ENCODE data around the gene KIAA0513. TPM values are rescaled to one million over a fixed set of nuclear protein-coding genes. Genes with fewer than 3 reads are reported as not detected.

KIAA0513 gene
- total RNA-seq, 1 experiment from 2014 or later = 12.4 TPM

DNA sequence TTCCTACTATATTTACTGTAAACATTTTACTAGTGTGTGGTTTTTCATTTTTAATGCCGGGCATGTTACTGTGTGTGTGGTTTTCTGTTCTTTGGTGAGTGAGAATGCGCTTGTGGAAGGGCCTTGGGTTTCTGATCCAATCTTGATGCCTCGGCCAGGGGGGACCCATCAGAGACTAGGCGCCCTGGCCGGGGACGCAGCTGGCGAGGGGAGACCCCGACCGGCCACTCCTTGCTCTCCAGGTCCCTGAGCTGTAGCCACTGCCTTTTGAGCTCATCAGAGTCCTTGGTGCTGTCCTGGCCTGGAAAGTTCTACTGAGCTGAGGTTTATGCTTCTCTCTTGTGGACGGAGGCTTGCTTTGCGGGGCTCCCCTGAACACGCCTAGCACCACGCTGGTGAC, 37.5 kb downstream of the KIAA0513 start:
- Mint-ChIP-seq H3K4me1 (ENCODE audit: low read depth, unreplicated experiment) (no peaks in the 10 kb centered on the region), H3K36me3 (ENCODE audit: insufficient read depth, unreplicated experiment) (no peaks in the 10 kb centered on the region), H3K4me3 (ENCODE audit: low read depth, unreplicated experiment) (no peak overlapping the region), H3K27me3 (ENCODE audit: unreplicated experiment) (no peaks in the 10 kb centered on the region), H3K9me3 (ENCODE audit: low read depth, unreplicated experiment) (no peaks in the 10 kb centered on the region), H3K27ac (ENCODE audit: unreplicated experiment) (no peak overlapping the region)
- CTCF ChIA-PET = interaction anchor here (0.6 kb wide), 1 partner anchor 345 kb away, joined by 3 read pairs; no protein-coding TSS in a partner anchor
- TF ChIP-seq, protein P1, sequence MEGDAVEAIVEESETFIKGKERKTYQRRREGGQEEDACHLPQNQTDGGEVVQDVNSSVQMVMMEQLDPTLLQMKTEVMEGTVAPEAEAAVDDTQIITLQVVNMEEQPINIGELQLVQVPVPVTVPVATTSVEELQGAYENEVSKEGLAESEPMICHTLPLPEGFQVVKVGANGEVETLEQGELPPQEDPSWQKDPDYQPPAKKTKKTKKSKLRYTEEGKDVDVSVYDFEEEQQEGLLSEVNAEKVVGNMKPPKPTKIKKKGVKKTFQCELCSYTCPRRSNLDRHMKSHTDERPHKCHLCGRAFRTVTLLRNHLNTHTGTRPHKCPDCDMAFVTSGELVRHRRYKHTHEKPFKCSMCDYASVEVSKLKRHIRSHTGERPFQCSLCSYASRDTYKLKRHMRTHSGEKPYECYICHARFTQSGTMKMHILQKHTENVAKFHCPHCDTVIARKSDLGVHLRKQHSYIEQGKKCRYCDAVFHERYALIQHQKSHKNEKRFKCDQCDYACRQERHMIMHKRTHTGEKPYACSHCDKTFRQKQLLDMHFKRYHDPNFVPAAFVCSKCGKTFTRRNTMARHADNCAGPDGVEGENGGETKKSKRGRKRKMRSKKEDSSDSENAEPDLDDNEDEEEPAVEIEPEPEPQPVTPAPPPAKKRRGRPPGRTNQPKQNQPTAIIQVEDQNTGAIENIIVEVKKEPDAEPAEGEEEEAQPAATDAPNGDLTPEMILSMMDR (IDR thresholded peaks at IDR 0.05; ENCODE audit: unreplicated experiment) = no peak
- DNase-seq = no peak
- BruUV-seq (replicated peaks) = no TSS peak
- intact Hi-C loops (cut with micrococcal nuclease; ENCODE audit: unreplicated experiment) = no loop called here

DNA sequence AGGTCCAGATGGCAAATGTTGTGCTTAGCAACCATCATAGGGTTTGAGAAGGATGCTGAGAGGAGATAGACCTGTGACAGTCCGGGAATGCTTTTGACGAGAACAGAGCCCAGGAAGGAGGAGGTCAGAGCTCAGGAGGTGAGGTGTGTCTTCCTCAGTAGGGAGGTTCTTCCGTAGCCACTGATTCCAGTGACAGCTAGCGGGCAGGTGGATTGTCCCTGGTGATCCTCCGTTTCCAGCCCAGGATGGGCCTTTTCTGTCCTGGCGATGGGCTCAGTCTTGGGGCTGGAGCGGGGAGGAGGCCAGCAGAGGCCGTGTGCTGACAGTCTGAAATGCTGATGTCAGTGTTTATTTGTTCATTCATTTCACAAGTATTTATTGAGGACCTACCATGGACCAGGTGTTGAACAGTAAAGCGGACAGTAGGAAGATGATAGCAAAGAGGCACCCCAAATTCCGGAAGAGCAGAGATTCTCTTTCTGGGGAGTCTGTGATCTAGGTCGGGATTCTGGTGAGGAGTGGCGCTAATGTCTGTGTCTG, 38.8 kb downstream of the KIAA0513 start:
- H3K4me3 Mint-ChIP-seq (ENCODE audit: low read depth, unreplicated experiment) = no peak overlapping the region
- intact Hi-C loops (cut with micrococcal nuclease; ENCODE audit: unreplicated experiment) = no loop called here
- CTCF ChIA-PET = interaction anchor here (0.8 kb wide), 1 partner anchor 12 kb away, joined by 5 read pairs; no protein-coding TSS in a partner anchor

DNA sequence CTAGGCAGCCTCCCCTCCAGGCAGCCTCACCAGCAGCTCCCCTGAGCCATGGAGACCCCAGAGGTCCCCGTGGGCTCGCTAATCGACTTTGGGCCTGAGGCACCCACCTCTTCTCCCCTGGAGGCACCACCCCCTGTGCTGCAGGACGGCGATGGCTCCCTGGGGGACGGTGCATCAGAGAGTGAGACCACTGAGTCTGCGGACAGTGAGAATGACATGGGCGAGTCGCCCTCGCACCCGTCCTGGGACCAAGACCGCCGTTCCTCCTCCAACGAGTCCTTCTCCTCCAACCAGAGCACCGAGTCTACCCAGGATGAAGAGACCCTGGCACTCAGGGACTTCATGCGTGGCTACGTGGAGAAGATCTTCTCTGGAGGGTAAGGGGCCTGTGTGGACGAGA, 39.4 kb downstream of the KIAA0513 start:
- H3K27me3 Mint-ChIP-seq (ENCODE audit: unreplicated experiment) = no peaks in the 10 kb centered on the region

More for the DNA sequence above, 38.8 kb downstream of the KIAA0513 start:
- DNase-seq = no peak
- TF ChIP-seq, protein P1 (IDR thresholded peaks at IDR 0.05; ENCODE audit: unreplicated experiment) = no peak
- no peak overlapping the region for H3K27ac Mint-ChIP-seq (ENCODE audit: unreplicated experiment)
- no peaks in the 10 kb centered on the region for H3K9me3 Mint-ChIP-seq (ENCODE audit: low read depth, unreplicated experiment)
- no TSS peak for BruUV-seq (replicated peaks)
- no peaks in the 10 kb centered on the region for H3K36me3 Mint-ChIP-seq (ENCODE audit: insufficient read depth, unreplicated experiment)
- no peaks in the 10 kb centered on the region for H3K4me1 Mint-ChIP-seq (ENCODE audit: low read depth, unreplicated experiment)
- H3K27me3 Mint-ChIP-seq (ENCODE audit: unreplicated experiment) = no peaks in the 10 kb centered on the region

DNA sequence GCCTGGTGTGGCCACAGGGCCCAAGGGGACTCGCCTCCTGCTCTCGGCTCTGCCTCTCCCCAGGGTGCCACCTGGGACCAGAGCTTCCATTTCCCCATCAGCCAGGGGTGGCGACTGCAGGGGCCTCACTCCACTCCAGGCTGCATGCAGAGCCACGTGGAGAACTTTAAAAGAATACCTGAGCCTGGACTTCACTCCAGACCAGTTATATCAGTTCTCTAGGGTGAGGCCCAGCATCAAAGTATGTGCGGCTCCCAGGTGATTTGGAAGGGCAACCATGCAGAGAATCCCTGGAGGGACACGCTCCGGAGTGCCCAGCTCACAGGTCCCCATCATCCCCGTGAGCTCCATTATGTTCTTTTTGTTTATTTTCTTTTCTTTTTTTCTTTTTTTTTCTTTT, 39.8 kb downstream of the KIAA0513 start:
- intact Hi-C loops (cut with micrococcal nuclease; ENCODE audit: unreplicated experiment) = no loop called here
- Mint-ChIP-seq H3K36me3 (ENCODE audit: insufficient read depth, unreplicated experiment) (no peaks in the 10 kb centered on the region), H3K27ac (ENCODE audit: unreplicated experiment) (no peak overlapping the region), H3K4me3 (ENCODE audit: low read depth, unreplicated experiment) (no peak overlapping the region), H3K27me3 (ENCODE audit: unreplicated experiment) (no peaks in the 10 kb centered on the region), H3K9me3 (ENCODE audit: low read depth, unreplicated experiment) (no peaks in the 10 kb centered on the region), H3K4me1 (ENCODE audit: low read depth, unreplicated experiment) (no peaks in the 10 kb centered on the region)
- TF ChIP-seq, protein P1 (IDR thresholded peaks at IDR 0.05; ENCODE audit: unreplicated experiment) = no peak
- CTCF ChIA-PET = interaction anchor here (0.6 kb wide), 1 partner anchor 58 kb away, joined by 3 read pairs; no protein-coding TSS in a partner anchor
- no TSS peak for BruUV-seq (replicated peaks)
- DNase-seq = no peak

More for the DNA sequence above, 39.4 kb downstream of the KIAA0513 start:
- CTCF ChIA-PET = interaction anchor here (0.6 kb wide), 1 partner anchor 58 kb away, joined by 3 read pairs; no protein-coding TSS in a partner anchor
- Mint-ChIP-seq H3K9me3 (ENCODE audit: low read depth, unreplicated experiment) (no peaks in the 10 kb centered on the region), H3K27ac (ENCODE audit: unreplicated experiment) (no peak overlapping the region), H3K4me1 (ENCODE audit: low read depth, unreplicated experiment) (no peaks in the 10 kb centered on the region), H3K36me3 (ENCODE audit: insufficient read depth, unreplicated experiment) (no peaks in the 10 kb centered on the region), H3K4me3 (ENCODE audit: low read depth, unreplicated experiment) (no peak overlapping the region)
- no TSS peak for BruUV-seq (replicated peaks)
- intact Hi-C loops (cut with micrococcal nuclease; ENCODE audit: unreplicated experiment) = no loop called here
- TF ChIP-seq, protein P1 (IDR thresholded peaks at IDR 0.05; ENCODE audit: unreplicated experiment) = no peak
- DNase-seq = no peak

All from Calu3 (cell line).